ENCODE results near the gene KCNQ1. TPM values are rescaled to one million over a fixed set of nuclear protein-coding genes. Genes with fewer than 3 reads are reported as not detected.

KCNQ1 gene
- total RNA-seq, 1 experiment from 2014 or later = 10.7 TPM

GRCh38 chr11:2813968-2814367 is 369.2 kb downstream of the KCNQ1 start (continued):
- TF ChIP-seq, protein P1, sequence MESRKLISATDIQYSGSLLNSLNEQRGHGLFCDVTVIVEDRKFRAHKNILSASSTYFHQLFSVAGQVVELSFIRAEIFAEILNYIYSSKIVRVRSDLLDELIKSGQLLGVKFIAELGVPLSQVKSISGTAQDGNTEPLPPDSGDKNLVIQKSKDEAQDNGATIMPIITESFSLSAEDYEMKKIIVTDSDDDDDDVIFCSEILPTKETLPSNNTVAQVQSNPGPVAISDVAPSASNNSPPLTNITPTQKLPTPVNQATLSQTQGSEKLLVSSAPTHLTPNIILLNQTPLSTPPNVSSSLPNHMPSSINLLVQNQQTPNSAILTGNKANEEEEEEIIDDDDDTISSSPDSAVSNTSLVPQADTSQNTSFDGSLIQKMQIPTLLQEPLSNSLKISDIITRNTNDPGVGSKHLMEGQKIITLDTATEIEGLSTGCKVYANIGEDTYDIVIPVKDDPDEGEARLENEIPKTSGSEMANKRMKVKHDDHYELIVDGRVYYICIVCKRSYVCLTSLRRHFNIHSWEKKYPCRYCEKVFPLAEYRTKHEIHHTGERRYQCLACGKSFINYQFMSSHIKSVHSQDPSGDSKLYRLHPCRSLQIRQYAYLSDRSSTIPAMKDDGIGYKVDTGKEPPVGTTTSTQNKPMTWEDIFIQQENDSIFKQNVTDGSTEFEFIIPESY (IDR thresholded peaks at IDR 0.05; ENCODE audit: extremely low read depth, insufficient replicate concordance, low read length) = no peak
- TF ChIP-seq JUND (IDR thresholded peaks at IDR 0.05) (no peak), MAX (IDR thresholded peaks at IDR 0.05) (no peak), ELF1 (IDR thresholded peaks at IDR 0.05; ENCODE audit: borderline replicate concordance, low read depth) (no peak), EGR1 (IDR thresholded peaks at IDR 0.05; ENCODE audit: low read depth) (no peak), POLR2A (IDR thresholded peaks at IDR 0.05; ENCODE audit: borderline replicate concordance, extremely low read depth, insufficient read depth, insufficient read length) (no peak)

DNA sequence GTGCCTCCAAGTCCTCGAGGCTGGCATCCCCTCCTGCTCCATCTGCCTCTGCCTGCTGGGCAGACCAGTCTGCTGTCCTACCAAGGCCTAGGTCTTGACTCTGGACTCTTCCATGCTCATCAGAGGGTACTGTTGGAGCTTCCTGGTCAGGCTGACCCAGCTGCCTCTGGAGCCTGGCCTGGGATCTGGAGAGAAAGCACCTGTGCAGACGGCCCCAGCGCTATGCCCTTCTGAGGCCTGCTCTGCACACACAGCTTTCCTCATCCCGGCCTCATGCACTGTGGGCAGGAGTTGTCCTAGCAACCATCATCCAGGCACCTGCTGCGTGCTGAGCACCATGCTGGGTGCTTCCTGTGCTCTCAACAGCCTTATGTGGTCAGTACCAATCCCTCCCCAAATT is 369.9 kb downstream of the KCNQ1 start:
- Histone ChIP-seq H3K9ac (ENCODE audit: low read length) (no peak overlapping the region), H3K4me2 (ENCODE audit: low read length) (no peak overlapping the region), H3K27me3 (ENCODE audit: insufficient read depth, low read length) (0 out of 2 replicates have a peak, but pooled peaks cover 2% of the 10 kb centered on the region), H2AFZ (ENCODE audit: low read depth, low read length, poor library complexity, severe bottlenecking) (no peak overlapping the region), H3K79me2 (ENCODE audit: insufficient read depth, low read length) (no peaks in the 10 kb centered on the region), H3K9me3 (ENCODE audit: control insufficient read depth in 1 of 2, insufficient read depth in 1 of 2, low read depth in 1 of 2, low read length in 2 of 2) (peaks cover 4 to 17% of the 10 kb centered on the region in 2 experiments; a peak in 2 of 4 replicates), H3K27ac (ENCODE audit: low read depth, low read length) (no peak overlapping the region), H3K36me3 (ENCODE audit: control insufficient read depth in 1 of 2, insufficient read depth in 2 of 2, low read length in 2 of 2) (no peaks in the 10 kb centered on the region), H3K9me2 (ENCODE audit: insufficient read depth) (no peaks in the 10 kb centered on the region), H4K20me1 (ENCODE audit: insufficient read depth) (no peaks in the 10 kb centered on the region), H3K4me3 (replicated peaks in 1 of 2; ENCODE audit: low read depth in 1 of 2, low read length in 2 of 2) (no peak overlapping the region), H3K4me1 (ENCODE audit: control insufficient read depth in 1 of 2, insufficient read depth in 2 of 2, low read length in 2 of 2) (no peaks in the 10 kb centered on the region)
- no peak for ATAC-seq
- intact Hi-C loops (cut with micrococcal nuclease) = no loop called here
- RAD21 ChIA-PET (ENCODE audit: low non-redundant PET in 1 of 2, low total read pairs in 2 of 2, uncharacterized antibody in 2 of 2, unreplicated experiment in 2 of 2) = no interaction called here
- CTCF ChIA-PET = no interaction called here
- BruUV-seq (replicated peaks) = no TSS peak
- no peak for DNase-seq (ENCODE audit: low read depth, low spot score)
- POLR2A ChIA-PET = no interaction called here
- TF ChIP-seq MAX (IDR thresholded peaks at IDR 0.05) = no peak
- TF ChIP-seq SRF (IDR thresholded peaks at IDR 0.05; ENCODE audit: low read depth) = no peak
- no peak for TF ChIP-seq POLR2AphosphoS5 (IDR thresholded peaks at IDR 0.05; ENCODE audit: low read depth, low read length)
- TF ChIP-seq ELF1 (IDR thresholded peaks at IDR 0.05; ENCODE audit: borderline replicate concordance, low read depth) = no peak
- no peak for TF ChIP-seq EGR1 (IDR thresholded peaks at IDR 0.05; ENCODE audit: low read depth)
- no peak for TF ChIP-seq POLR2A (IDR thresholded peaks at IDR 0.05; ENCODE audit: borderline replicate concordance, extremely low read depth, insufficient read depth, insufficient read length)
- TF ChIP-seq, protein P1 (IDR thresholded peaks at IDR 0.05; ENCODE audit: extremely low read depth, insufficient replicate concordance, low read length) = no peak
- no peak for TF ChIP-seq CBX3 (IDR thresholded peaks at IDR 0.05; ENCODE audit: low read depth)
- TF ChIP-seq, protein P2, sequence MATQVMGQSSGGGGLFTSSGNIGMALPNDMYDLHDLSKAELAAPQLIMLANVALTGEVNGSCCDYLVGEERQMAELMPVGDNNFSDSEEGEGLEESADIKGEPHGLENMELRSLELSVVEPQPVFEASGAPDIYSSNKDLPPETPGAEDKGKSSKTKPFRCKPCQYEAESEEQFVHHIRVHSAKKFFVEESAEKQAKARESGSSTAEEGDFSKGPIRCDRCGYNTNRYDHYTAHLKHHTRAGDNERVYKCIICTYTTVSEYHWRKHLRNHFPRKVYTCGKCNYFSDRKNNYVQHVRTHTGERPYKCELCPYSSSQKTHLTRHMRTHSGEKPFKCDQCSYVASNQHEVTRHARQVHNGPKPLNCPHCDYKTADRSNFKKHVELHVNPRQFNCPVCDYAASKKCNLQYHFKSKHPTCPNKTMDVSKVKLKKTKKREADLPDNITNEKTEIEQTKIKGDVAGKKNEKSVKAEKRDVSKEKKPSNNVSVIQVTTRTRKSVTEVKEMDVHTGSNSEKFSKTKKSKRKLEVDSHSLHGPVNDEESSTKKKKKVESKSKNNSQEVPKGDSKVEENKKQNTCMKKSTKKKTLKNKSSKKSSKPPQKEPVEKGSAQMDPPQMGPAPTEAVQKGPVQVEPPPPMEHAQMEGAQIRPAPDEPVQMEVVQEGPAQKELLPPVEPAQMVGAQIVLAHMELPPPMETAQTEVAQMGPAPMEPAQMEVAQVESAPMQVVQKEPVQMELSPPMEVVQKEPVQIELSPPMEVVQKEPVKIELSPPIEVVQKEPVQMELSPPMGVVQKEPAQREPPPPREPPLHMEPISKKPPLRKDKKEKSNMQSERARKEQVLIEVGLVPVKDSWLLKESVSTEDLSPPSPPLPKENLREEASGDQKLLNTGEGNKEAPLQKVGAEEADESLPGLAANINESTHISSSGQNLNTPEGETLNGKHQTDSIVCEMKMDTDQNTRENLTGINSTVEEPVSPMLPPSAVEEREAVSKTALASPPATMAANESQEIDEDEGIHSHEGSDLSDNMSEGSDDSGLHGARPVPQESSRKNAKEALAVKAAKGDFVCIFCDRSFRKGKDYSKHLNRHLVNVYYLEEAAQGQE (IDR thresholded peaks at IDR 0.05; ENCODE audit: low read depth) = no peak
- TF ChIP-seq SP1 (IDR thresholded peaks at IDR 0.05; ENCODE audit: low read depth) = no peak
- no peak for TF ChIP-seq YY1 (IDR thresholded peaks at IDR 0.05; ENCODE audit: extremely low read depth, insufficient replicate concordance, low read depth, low read length)
- TF ChIP-seq ZFX (IDR thresholded peaks at IDR 0.05) = no peak
- TF ChIP-seq, protein P3, sequence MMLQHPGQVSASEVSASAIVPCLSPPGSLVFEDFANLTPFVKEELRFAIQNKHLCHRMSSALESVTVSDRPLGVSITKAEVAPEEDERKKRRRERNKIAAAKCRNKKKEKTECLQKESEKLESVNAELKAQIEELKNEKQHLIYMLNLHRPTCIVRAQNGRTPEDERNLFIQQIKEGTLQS (IDR thresholded peaks at IDR 0.05) = no peak
- no peak for TF ChIP-seq EZH2phosphoT487 (IDR thresholded peaks at IDR 0.05; ENCODE audit: borderline replicate concordance)
